Measurements from ENCODE around the gene IFT27. TPM values are rescaled to one million over a fixed set of nuclear protein-coding genes. Genes with fewer than 3 reads are reported as not detected.

The IFT27 gene
- polyA plus RNA-seq, 1 donor from 2014 or later = 111 TPM

DNA sequence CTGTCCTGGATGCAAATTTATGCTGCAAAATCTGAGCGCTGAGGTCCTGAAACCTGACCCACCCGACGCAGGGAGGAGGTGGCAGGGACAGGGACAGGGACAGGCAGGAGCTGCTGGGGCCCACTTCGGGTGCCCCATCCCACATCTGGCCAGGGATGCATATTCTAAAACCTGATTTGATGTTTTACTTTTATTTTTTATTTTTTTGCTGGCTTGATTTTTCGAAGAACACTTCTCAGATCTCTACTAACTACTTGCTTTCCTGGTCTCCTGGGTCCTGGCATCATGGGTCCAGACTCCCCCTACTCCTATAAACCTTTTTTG is 41.6 kb upstream of the IFT27 start:
- Histone ChIP-seq H3K27me3 (ENCODE audit: insufficient read depth, low read depth, low read length) (peaks cover 43% of the 10 kb centered on the region), H2AFZ (ENCODE audit: low read depth, low read length) (no peak overlapping the region), H3K4me3 (ENCODE audit: low read length) (peak overlapping the region; percentile 65), H3K4me2 (ENCODE audit: low read length) (no peak overlapping the region), H3K9me2 (ENCODE audit: insufficient read depth, low read length) (no peaks in the 10 kb centered on the region), H3K36me3 (ENCODE audit: insufficient read depth, low read length) (no peaks in the 10 kb centered on the region), H3K79me2 (replicated peaks; ENCODE audit: insufficient read depth, low read length) (no peaks in the 10 kb centered on the region), H4K20me1 (ENCODE audit: insufficient read depth) (no peaks in the 10 kb centered on the region), H3F3A (ENCODE audit: insufficient read depth, low read length, poor library complexity, severe bottlenecking) (no peaks in the 10 kb centered on the region), H3K9me3 (ENCODE audit: low read length) (no peaks in the 10 kb centered on the region), H3K9ac (ENCODE audit: low read length) (no peak overlapping the region), H3K27ac (ENCODE audit: low read length) (no peak overlapping the region)
- TF ChIP-seq, protein P1, sequence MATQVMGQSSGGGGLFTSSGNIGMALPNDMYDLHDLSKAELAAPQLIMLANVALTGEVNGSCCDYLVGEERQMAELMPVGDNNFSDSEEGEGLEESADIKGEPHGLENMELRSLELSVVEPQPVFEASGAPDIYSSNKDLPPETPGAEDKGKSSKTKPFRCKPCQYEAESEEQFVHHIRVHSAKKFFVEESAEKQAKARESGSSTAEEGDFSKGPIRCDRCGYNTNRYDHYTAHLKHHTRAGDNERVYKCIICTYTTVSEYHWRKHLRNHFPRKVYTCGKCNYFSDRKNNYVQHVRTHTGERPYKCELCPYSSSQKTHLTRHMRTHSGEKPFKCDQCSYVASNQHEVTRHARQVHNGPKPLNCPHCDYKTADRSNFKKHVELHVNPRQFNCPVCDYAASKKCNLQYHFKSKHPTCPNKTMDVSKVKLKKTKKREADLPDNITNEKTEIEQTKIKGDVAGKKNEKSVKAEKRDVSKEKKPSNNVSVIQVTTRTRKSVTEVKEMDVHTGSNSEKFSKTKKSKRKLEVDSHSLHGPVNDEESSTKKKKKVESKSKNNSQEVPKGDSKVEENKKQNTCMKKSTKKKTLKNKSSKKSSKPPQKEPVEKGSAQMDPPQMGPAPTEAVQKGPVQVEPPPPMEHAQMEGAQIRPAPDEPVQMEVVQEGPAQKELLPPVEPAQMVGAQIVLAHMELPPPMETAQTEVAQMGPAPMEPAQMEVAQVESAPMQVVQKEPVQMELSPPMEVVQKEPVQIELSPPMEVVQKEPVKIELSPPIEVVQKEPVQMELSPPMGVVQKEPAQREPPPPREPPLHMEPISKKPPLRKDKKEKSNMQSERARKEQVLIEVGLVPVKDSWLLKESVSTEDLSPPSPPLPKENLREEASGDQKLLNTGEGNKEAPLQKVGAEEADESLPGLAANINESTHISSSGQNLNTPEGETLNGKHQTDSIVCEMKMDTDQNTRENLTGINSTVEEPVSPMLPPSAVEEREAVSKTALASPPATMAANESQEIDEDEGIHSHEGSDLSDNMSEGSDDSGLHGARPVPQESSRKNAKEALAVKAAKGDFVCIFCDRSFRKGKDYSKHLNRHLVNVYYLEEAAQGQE (IDR thresholded peaks at IDR 0.05; ENCODE audit: borderline replicate concordance) = no peak
- no peak for TF ChIP-seq CTCF (IDR thresholded peaks at IDR 0.05; ENCODE audit: poor library complexity, severe bottlenecking)
- no peak for TF ChIP-seq EZH2 (IDR thresholded peaks at IDR 0.05; ENCODE audit: borderline replicate concordance, insufficient read depth, low read length, poor library complexity, severe bottlenecking)
- no peak for TF ChIP-seq SMC3 (conservative IDR thresholded peaks at IDR 0.05; ENCODE audit: poor library complexity)
- TF ChIP-seq RAD21 (conservative IDR thresholded peaks at IDR 0.05) = no peak
- no peak for TF ChIP-seq MXI1 (conservative IDR thresholded peaks at IDR 0.05; ENCODE audit: poor library complexity, severe bottlenecking)
- TF ChIP-seq POLR2AphosphoS5 (IDR thresholded peaks at IDR 0.05) = no peak
- TF ChIP-seq EP300 (conservative IDR thresholded peaks at IDR 0.05; ENCODE audit: poor library complexity, severe bottlenecking) = no peak
- TF ChIP-seq TAF1 (IDR thresholded peaks at IDR 0.05; ENCODE audit: low read depth) = no peak

- peak within 1 kb of the TSS; percentile 35 for H3K4me2 ChIP-seq (ENCODE audit: low read length)
- H3K36me3 ChIP-seq (ENCODE audit: insufficient read depth, low read length) = no peaks in the 10 kb centered on the region
- H3K27ac ChIP-seq (ENCODE audit: low read length) = no peak within 1 kb of the TSS
- no peaks in the 10 kb centered on the region for H3K9me3 ChIP-seq (ENCODE audit: low read length)
- H3F3A ChIP-seq (ENCODE audit: insufficient read depth, low read length, poor library complexity, severe bottlenecking) = no peaks in the 10 kb centered on the region
- H3K9me2 ChIP-seq (ENCODE audit: insufficient read depth, low read length) = no peaks in the 10 kb centered on the region
- peaks cover 43% of the 10 kb centered on the region for H3K27me3 ChIP-seq (ENCODE audit: insufficient read depth, low read depth, low read length)
- H3K79me2 ChIP-seq (replicated peaks; ENCODE audit: insufficient read depth, low read length) = no peaks in the 10 kb centered on the region
- no peak within 1 kb of the TSS for H3K9ac ChIP-seq (ENCODE audit: low read length)
- H2AFZ ChIP-seq (ENCODE audit: low read depth, low read length) = no peak within 1 kb of the TSS
- H3K4me3 ChIP-seq (ENCODE audit: low read length) = peak within 1 kb of the TSS; percentile 65
- TF ChIP-seq EZH2 (IDR thresholded peaks at IDR 0.05; ENCODE audit: borderline replicate concordance, insufficient read depth, low read length, poor library complexity, severe bottlenecking) (no peak), SMC3 (conservative IDR thresholded peaks at IDR 0.05; ENCODE audit: poor library complexity) (no peak), MXI1 (conservative IDR thresholded peaks at IDR 0.05; ENCODE audit: poor library complexity, severe bottlenecking) (no peak)
- TF ChIP-seq, protein P1 (IDR thresholded peaks at IDR 0.05; ENCODE audit: borderline replicate concordance) = no peak
- H4K20me1 ChIP-seq (ENCODE audit: insufficient read depth) = no peaks in the 10 kb centered on the region
These were observed 41.0 kb upstream of the IFT27 start, which contains the start of gene PVALB for GRCh38 chr22:36816636-36817524. Gene PVALB (minus strand): TSS chr22:36817035. CDS start chr22:36817005, 30 bp downstream.
